ENCODE results near the gene SSTR4. TPM values are rescaled to one million over a fixed set of nuclear protein-coding genes. Genes with fewer than 3 reads are reported as not detected.

Gene SSTR4
- total RNA-seq, 2 experiments from 2014 or later: not detected

GRCh38 chr20:22999756-23000155, 35.4 kb upstream of the SSTR4 start:
- DNase-seq (ENCODE audit: low spot score): no peak
- Histone ChIP-seq H4K20me1 (ENCODE audit: insufficient read depth, low read length) (no peaks in the 10 kb centered on the region), H3K9me2 (ENCODE audit: insufficient read depth, low read length) (no peaks in the 10 kb centered on the region), H3K4me3 (ENCODE audit: low read depth, low read length, poor library complexity, severe bottlenecking) (no peak overlapping the region), H2AFZ (ENCODE audit: low read length) (no peak overlapping the region), H3K9me3 (ENCODE audit: low read length) (no peaks in the 10 kb centered on the region), H3K4me1 (ENCODE audit: insufficient read depth, low read length, poor library complexity, severe bottlenecking) (no peaks in the 10 kb centered on the region), H3K27ac (ENCODE audit: low read depth, low read length, poor library complexity, severe bottlenecking) (no peak overlapping the region), H3K79me2 (ENCODE audit: insufficient read depth, low read depth, low read length) (no peaks in the 10 kb centered on the region), H3K36me3 (ENCODE audit: insufficient read depth, low read length) (no peaks in the 10 kb centered on the region), H3K4me2 (ENCODE audit: low read length) (no peak overlapping the region)
- no TSS peak for BruUV-seq (replicated peaks)
- CTCF ChIA-PET (ENCODE audit: unreplicated experiment): no interaction called here
- TF ChIP-seq EZH2phosphoT487 (IDR thresholded peaks at IDR 0.05; ENCODE audit: borderline replicate concordance, low read depth, low read length) (no peak), CTCF (conservative IDR thresholded peaks at IDR 0.05; ENCODE audit: low read length) (no peak)
- intact Hi-C loops (cut with micrococcal nuclease; ENCODE audit: unreplicated experiment): no loop called here
- POLR2A ChIA-PET: no interaction called here

- TF ChIP-seq EZH2phosphoT487 (IDR thresholded peaks at IDR 0.05; ENCODE audit: borderline replicate concordance, low read depth, low read length) (no peak), CTCF (conservative IDR thresholded peaks at IDR 0.05; ENCODE audit: low read length) (no peak)
- ChIA-PET CTCF (ENCODE audit: unreplicated experiment) (no interaction called here), POLR2A (no interaction called here)
- no peaks in the 10 kb centered on the region for H3K4me1 ChIP-seq (ENCODE audit: insufficient read depth, low read length, poor library complexity, severe bottlenecking)
- no peaks in the 10 kb centered on the region for H3K9me3 ChIP-seq (ENCODE audit: low read length)
- no peak overlapping the region for H3K4me3 ChIP-seq (ENCODE audit: low read depth, low read length, poor library complexity, severe bottlenecking)
- intact Hi-C loops (cut with micrococcal nuclease; ENCODE audit: unreplicated experiment): no loop called here
- H3K36me3 ChIP-seq (ENCODE audit: insufficient read depth, low read length): no peaks in the 10 kb centered on the region
- H4K20me1 ChIP-seq (ENCODE audit: insufficient read depth, low read length): no peaks in the 10 kb centered on the region
- H3K27ac ChIP-seq (ENCODE audit: low read depth, low read length, poor library complexity, severe bottlenecking): no peak overlapping the region
- no TSS peak for BruUV-seq (replicated peaks)
- H2AFZ ChIP-seq (ENCODE audit: low read length): no peak overlapping the region
- H3K79me2 ChIP-seq (ENCODE audit: insufficient read depth, low read depth, low read length): no peaks in the 10 kb centered on the region
- H3K9me2 ChIP-seq (ENCODE audit: insufficient read depth, low read length): no peaks in the 10 kb centered on the region
- no peak overlapping the region for H3K4me2 ChIP-seq (ENCODE audit: low read length)
- no peak for DNase-seq (ENCODE audit: low spot score)
Measured at GRCh38 chr20:23000232-23000947, 34.7 kb upstream of the SSTR4 start.

- BruUV-seq (replicated peaks): no TSS peak
- POLR2A ChIA-PET: interaction anchor here (0.5 kb wide), 1 partner anchor 297 kb away, joined by 5 read pairs; no protein-coding TSS in a partner anchor
Measured at GRCh38 chr20:23002276-23002675, 32.8 kb upstream of the SSTR4 start.

More at GRCh38 chr20:23002276-23002675, 32.8 kb upstream of the SSTR4 start:
- Histone ChIP-seq H3K4me2 (ENCODE audit: low read length) (no peak overlapping the region), H3K9me3 (ENCODE audit: low read length) (no peaks in the 10 kb centered on the region), H3K27ac (ENCODE audit: low read depth, low read length, poor library complexity, severe bottlenecking) (no peak overlapping the region), H4K20me1 (ENCODE audit: insufficient read depth, low read length) (no peaks in the 10 kb centered on the region), H3K9me2 (ENCODE audit: insufficient read depth, low read length) (no peaks in the 10 kb centered on the region), H3K36me3 (ENCODE audit: insufficient read depth, low read length) (no peaks in the 10 kb centered on the region), H3K4me3 (ENCODE audit: low read depth, low read length, poor library complexity, severe bottlenecking) (no peak overlapping the region), H2AFZ (ENCODE audit: low read length) (no peak overlapping the region), H3K79me2 (ENCODE audit: insufficient read depth, low read depth, low read length) (no peaks in the 10 kb centered on the region), H3K4me1 (ENCODE audit: insufficient read depth, low read length, poor library complexity, severe bottlenecking) (no peaks in the 10 kb centered on the region)
- CTCF ChIA-PET (ENCODE audit: unreplicated experiment): no interaction called here
- TF ChIP-seq EZH2phosphoT487 (IDR thresholded peaks at IDR 0.05; ENCODE audit: borderline replicate concordance, low read depth, low read length) (no peak), CTCF (conservative IDR thresholded peaks at IDR 0.05; ENCODE audit: low read length) (no peak)
- no peak for DNase-seq (ENCODE audit: low spot score)
- intact Hi-C loops (cut with micrococcal nuclease; ENCODE audit: unreplicated experiment): no loop called here
